Suprapubic skin (tissue), 4 donors: Measurements from ENCODE around the gene BTN3A1. TPM values are rescaled to one million over a fixed set of nuclear protein-coding genes. Genes with fewer than 3 reads are reported as not detected.
"Not testable (repeated sequence)": the region's sequence is repeated elsewhere in the genome, so short reads cannot be mapped to it uniquely, and the experiment has no call there.

Source experiments
- DNase-seq, 2 donors: peaks; one replicate each; pipeline ENCODE4 v3.0.0-alpha.2; 2019; ENCODE audit warnings: low spot score in 2 of 2
- H3K27ac ChIP-seq: fragments of 200-600 bp; sonication (generic); one replicate; pipeline ENCODE4 v1.5.1; 2019
- H3K27me3 ChIP-seq: fragments of 200-600 bp; sonication (generic); one replicate; pipeline ENCODE4 v1.5.1; 2019
- H3K36me3 ChIP-seq: fragments of 200-600 bp; sonication (generic); one replicate; pipeline ENCODE4 v1.5.1; 2019
- H3K4me1 ChIP-seq: fragments of 200-600 bp; sonication (generic); one replicate; pipeline ENCODE4 v1.5.1; 2019
- H3K4me3 ChIP-seq: fragments of 200-600 bp; sonication (generic); one replicate; pipeline ENCODE4 v1.5.1; 2019; ENCODE audit warnings: mild to moderate bottlenecking
- H3K9me3 ChIP-seq: fragments of 200-600 bp; sonication (generic); one replicate; pipeline ENCODE4 v1.5.1; 2019
- CTCF ChIP-seq, 2 donors: fragments of 200-600 bp in 1 of 2; fragments of 450-650 bp in 1 of 2; sonication (generic) in 1 of 2; IDR thresholded peaks; one replicate each; pipeline ENCODE4 v1.5.1; 2016 to 2019; ENCODE audit warnings: antibody characterized with exemption in 2 of 2, mild to moderate bottlenecking in 1 of 2, moderate library complexity in 1 of 2
- EP300 ChIP-seq: sonication (generic); formaldehyde crosslinking; IDR thresholded peaks from one replicate; pipeline ENCODE4 v1.6.1; 2017; ENCODE audit warnings: antibody characterized with exemption
- POLR2A ChIP-seq, 2 donors: fragments of 450-650 bp; IDR thresholded peaks; one replicate each; pipeline ENCODE4 v1.6.1; 2017; ENCODE audit warnings: antibody characterized with exemption in 2 of 2, mild to moderate bottlenecking in 2 of 2, moderate library complexity in 2 of 2
- POLR2AphosphoS5 ChIP-seq, 3 donors: sonication (generic); formaldehyde crosslinking; IDR thresholded peaks; one replicate each; pipeline ENCODE4 v1.6.1; 2017; ENCODE audit warnings: antibody characterized with exemption in 3 of 3
- WGBS: methylation state at CpG from one replicate; pipeline ENCODE4 v1.1.5; 2018; 5-methylcytosine and 5-hydroxymethylcytosine counted together
- total RNA-seq, 4 donors: library from RNA; depleted of rRNA; stranded (reverse); fragments of >200 nt; gene quantifications; one replicate each; pipeline ENCODE4 v1.1.0, GENCODE V29; 2016

Gene BTN3A1
- total RNA-seq, 4 donors from 2014 or later: 11.4 to 28.1 (median 14.5) TPM

DNA sequence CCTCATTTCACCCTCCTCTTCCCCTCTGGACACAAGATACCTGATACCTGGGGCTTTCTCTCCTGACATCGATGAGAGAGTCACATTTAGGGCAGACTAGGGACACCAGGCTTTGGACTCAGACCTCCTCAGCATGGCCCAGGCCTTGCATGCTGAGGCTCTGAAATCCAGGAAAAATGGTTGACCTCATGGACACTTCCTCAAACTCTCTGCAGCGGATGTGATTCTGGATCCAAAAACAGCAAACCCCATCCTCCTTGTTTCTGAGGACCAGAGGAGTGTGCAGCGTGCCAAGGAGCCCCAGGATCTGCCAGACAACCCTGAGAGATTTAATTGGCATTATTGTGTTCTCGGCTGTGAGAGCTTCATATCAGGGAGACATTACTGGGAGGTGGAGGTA is 10.9 kb downstream of the BTN3A1 start:
- no peaks in the 10 kb centered on the region for H3K4me1 ChIP-seq
- H3K4me3 ChIP-seq: no peak overlapping the region
- TF ChIP-seq POLR2AphosphoS5 (IDR thresholded peaks at IDR 0.05) (no peak), CTCF (IDR thresholded peaks at IDR 0.05) (no peak), EP300 (no peak), POLR2A (IDR thresholded peaks at IDR 0.05) (no peak)
- H3K9me3 ChIP-seq: no peaks in the 10 kb centered on the region
- H3K27me3 ChIP-seq: no peaks in the 10 kb centered on the region
- no peak overlapping the region for H3K27ac ChIP-seq
- DNase-seq: no peak
- 92% methylated on average over 4 of the region's 4 CpGs for WGBS
- peaks cover 38% of the 10 kb centered on the region for H3K36me3 ChIP-seq

DNA sequence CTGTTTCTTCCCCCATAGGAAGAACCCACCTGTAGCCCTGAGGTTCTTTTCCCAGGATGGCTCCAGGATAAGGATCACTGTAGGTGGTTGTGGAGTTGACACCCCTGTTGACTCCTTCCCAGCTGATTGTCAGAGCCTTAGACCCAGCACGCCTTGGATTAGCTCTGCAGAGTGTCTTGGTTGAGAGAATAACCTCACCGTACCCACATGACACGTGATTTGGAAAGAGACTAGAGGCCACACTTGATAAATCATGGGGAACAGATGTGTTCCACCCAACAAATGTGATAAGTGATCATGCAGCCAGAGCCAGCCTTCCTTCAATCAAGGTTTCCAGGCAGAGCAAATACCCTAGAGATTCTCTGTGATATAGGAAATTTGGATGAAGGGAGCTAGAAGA is 12.2 kb downstream of the BTN3A1 start:
- Histone ChIP-seq H3K36me3 (peaks cover 36% of the 10 kb centered on the region), H3K4me3 (no peak overlapping the region), H3K9me3 (no peaks in the 10 kb centered on the region), H3K4me1 (no peaks in the 10 kb centered on the region), H3K27me3 (no peaks in the 10 kb centered on the region), H3K27ac (no peak overlapping the region)
- DNase-seq: no peak
- TF ChIP-seq EP300: no peak
- TF ChIP-seq CTCF (IDR thresholded peaks at IDR 0.05): no peak
- TF ChIP-seq POLR2A (IDR thresholded peaks at IDR 0.05): no peak
- TF ChIP-seq POLR2AphosphoS5 (IDR thresholded peaks at IDR 0.05): no peak
- 67% methylated on average over 3 of the region's 3 CpGs for WGBS

- H3K36me3 ChIP-seq: peaks cover 28% of the 10 kb centered on the region
- no peak overlapping the region for H3K27ac ChIP-seq
- H3K27me3 ChIP-seq: no peaks in the 10 kb centered on the region
- no peak overlapping the region for H3K4me3 ChIP-seq
- 88% methylated on average over 1 of the region's 1 CpG for WGBS
- no peaks in the 10 kb centered on the region for H3K4me1 ChIP-seq
- no peaks in the 10 kb centered on the region for H3K9me3 ChIP-seq
- TF ChIP-seq POLR2A (IDR thresholded peaks at IDR 0.05) (no peak), CTCF (IDR thresholded peaks at IDR 0.05) (no peak), EP300 (no peak), POLR2AphosphoS5 (IDR thresholded peaks at IDR 0.05) (no peak)
- no peak for DNase-seq
Observed at GRCh38 chr6:26415036-26415614, 13.1 kb downstream of the BTN3A1 start.

DNA sequence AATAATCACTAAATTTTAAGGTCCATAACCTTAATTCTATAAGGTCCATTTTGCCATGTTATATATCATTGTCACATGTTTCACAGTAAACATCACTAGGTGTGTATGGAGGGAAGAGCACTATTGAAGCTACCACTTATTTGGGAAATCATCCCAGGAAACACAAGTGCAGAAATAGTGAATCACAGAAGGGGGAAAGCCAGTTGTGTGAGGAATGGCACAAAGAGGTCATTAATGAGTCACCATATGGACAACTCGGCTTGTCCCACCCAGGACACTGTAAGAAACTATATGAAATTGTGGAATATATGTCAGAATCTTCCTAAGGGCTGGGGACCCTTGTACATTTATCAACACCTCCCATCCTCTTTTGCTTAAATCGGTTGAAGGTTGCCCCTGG is 13.7 kb downstream of the BTN3A1 start:
- no peaks in the 10 kb centered on the region for H3K9me3 ChIP-seq
- H3K4me1 ChIP-seq: peaks cover 6% of the 10 kb centered on the region
- WGBS: 85% methylated on average over 2 of the region's 2 CpGs
- no peak overlapping the region for H3K27ac ChIP-seq
- no peak for DNase-seq
- H3K27me3 ChIP-seq: no peaks in the 10 kb centered on the region
- peaks cover 25% of the 10 kb centered on the region for H3K36me3 ChIP-seq
- no peak for TF ChIP-seq POLR2AphosphoS5 (IDR thresholded peaks at IDR 0.05)
- no peak for TF ChIP-seq EP300
- no peak for TF ChIP-seq CTCF (IDR thresholded peaks at IDR 0.05)
- TF ChIP-seq POLR2A (IDR thresholded peaks at IDR 0.05): no peak
- H3K4me3 ChIP-seq: no peak overlapping the region

- H3K36me3 ChIP-seq: peaks cover 21% of the 10 kb centered on the region
- no peak for DNase-seq
- 95% methylated on average over 1 of the region's 1 CpG for WGBS
- H3K27ac ChIP-seq: no peak overlapping the region
- no peak overlapping the region for H3K4me3 ChIP-seq
- no peak for TF ChIP-seq POLR2A (IDR thresholded peaks at IDR 0.05)
- TF ChIP-seq POLR2AphosphoS5 (IDR thresholded peaks at IDR 0.05): no peak
- TF ChIP-seq EP300: no peak
- TF ChIP-seq CTCF (IDR thresholded peaks at IDR 0.05): no peak
- peaks cover 7% of the 10 kb centered on the region for H3K4me1 ChIP-seq
- no peaks in the 10 kb centered on the region for H3K9me3 ChIP-seq
- no peaks in the 10 kb centered on the region for H3K27me3 ChIP-seq
Observed at GRCh38 chr6:26416288-26416687, 14.2 kb downstream of the BTN3A1 start.

DNA sequence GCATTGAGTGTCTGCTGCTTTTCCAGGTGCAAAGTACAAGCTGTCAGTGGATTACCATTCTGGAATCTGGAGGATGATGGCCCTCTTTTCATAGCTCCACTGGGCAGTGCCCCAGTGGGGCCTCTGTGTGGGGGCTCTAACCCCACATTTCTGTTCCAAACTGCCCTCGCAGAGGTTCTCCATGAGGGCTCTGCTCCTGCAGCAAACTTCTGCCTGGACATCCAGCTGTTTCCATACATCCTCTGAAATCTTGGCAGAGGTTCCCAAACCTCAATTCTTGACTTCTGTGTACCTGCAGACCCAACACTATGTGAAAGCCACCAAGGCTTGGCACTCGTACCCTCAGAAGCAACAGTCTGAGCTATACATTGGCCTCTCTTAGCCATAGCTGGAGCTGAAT is 16.0 kb downstream of the BTN3A1 start:
- H3K4me1 ChIP-seq: peaks cover 19% of the 10 kb centered on the region
- not testable (repeated sequence) for H3K9me3 ChIP-seq, H3K4me3 ChIP-seq, H3K27ac ChIP-seq, H3K27me3 ChIP-seq, H3K36me3 ChIP-seq, DNase-seq
- WGBS: 100% methylated on average over 2 of the region's 2 CpGs

DNA sequence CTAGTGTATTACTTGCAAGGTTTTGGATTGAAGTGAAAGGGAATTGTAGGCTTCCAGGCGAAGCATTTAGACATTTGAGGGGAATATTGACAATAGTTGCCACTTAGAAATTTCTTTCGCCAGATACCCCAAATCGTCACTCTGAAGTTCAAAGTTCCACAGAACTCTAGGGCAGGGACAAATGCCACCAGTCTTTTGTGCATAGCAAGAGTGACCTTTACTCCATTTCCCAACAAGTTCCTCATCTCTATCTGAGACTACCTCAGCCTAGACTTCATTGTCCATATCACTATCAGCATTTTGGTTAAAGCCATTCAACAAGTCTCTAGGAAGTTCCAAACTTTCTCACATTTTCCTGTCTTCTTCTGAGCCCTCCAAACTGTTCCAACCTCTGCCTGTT is 16.7 kb downstream of the BTN3A1 start:
- H3K4me1 ChIP-seq: peaks cover 25% of the 10 kb centered on the region
- not testable (repeated sequence) for H3K4me3 ChIP-seq, DNase-seq, H3K36me3 ChIP-seq, H3K9me3 ChIP-seq, H3K27ac ChIP-seq, H3K27me3 ChIP-seq
- WGBS: 97% methylated on average over 3 of the region's 3 CpGs
